PC-9 (cell line): ENCODE measurements around the gene MRPS23. TPM values are rescaled to one million over a fixed set of nuclear protein-coding genes. Genes with fewer than 3 reads are reported as not detected.

Experiments used
- BruUV-seq: library from RNA; stranded (reverse); fragments of 400-500 nt; replicated peaks from 2 replicates; lab custom pipeline; 2021; lab: Mats Ljungman, UMichigan
- CTCF ChIA-PET: fragments of 300-600 bp; sonication (Branson Sonifier 250); formaldehyde crosslinking; loops from one replicate; lab custom pipeline; 2022; ENCODE audit warnings: antibody characterized with exemption; lab: Charles Lee
- POLR2A ChIA-PET: fragments of 300-600 bp; sonication (Branson Sonifier 250); formaldehyde crosslinking; loops from one replicate; lab custom pipeline; 2022; ENCODE audit warnings: antibody characterized with exemption; ENCODE audit not compliant: unreplicated experiment; lab: Charles Lee
- DNase-seq, 2 experiments: peaks; one replicate each; pipeline versions ENCODE4 v3.0.0 to v3.0.0-alpha.2; 2015 to 2022; ENCODE audit warnings: mixed read lengths in 1 of 2
- H2AFZ ChIP-seq: fragments of 200-600 bp; sonication (generic); 2 replicates; pipeline ENCODE4 v1.8.1; 2017; ENCODE audit warnings: antibody characterized with exemption
- H3F3A ChIP-seq: fragments of 200-600 bp; sonication (generic); 2 replicates; pipeline ENCODE4 v1.8.1; 2017; ENCODE audit warnings: antibody characterized with exemption, mild to moderate bottlenecking, low read depth; ENCODE audit not compliant: insufficient read depth
- H3K27ac ChIP-seq: fragments of 200-600 bp; sonication (generic); 2 replicates; pipeline ENCODE4 v1.6.1; 2016; ENCODE audit warnings: mixed run types
- H3K27me3 ChIP-seq: fragments of 200-600 bp; sonication (generic); 2 replicates; pipeline ENCODE4 v1.6.1; 2016; ENCODE audit warnings: low read depth, mixed run types; ENCODE audit not compliant: insufficient read depth
- H3K36me3 ChIP-seq: fragments of 200-600 bp; sonication (generic); 2 replicates; pipeline ENCODE4 v1.6.1; 2016; ENCODE audit warnings: low read depth, mixed run types
- H3K4me1 ChIP-seq: fragments of 200-600 bp; sonication (generic); replicated peaks from 2 replicates; pipeline ENCODE4 v1.6.1; 2016; ENCODE audit warnings: mixed run types; ENCODE audit not compliant: insufficient read depth
- H3K4me2 ChIP-seq: fragments of 200-600 bp; sonication (generic); 2 replicates; pipeline ENCODE4 v1.6.1; 2017; ENCODE audit warnings: mixed run types
- H3K4me3 ChIP-seq: fragments of 200-600 bp; sonication (generic); 2 replicates; pipeline ENCODE4 v1.6.1; 2016; ENCODE audit warnings: mixed run types
- H3K79me2 ChIP-seq: fragments of 200-600 bp; sonication (generic); 2 replicates; pipeline ENCODE4 v1.6.1; 2017; ENCODE audit warnings: low read depth, mixed run types
- H3K9me2 ChIP-seq: fragments of 200-600 bp; sonication (generic); 2 replicates; pipeline ENCODE4 v1.8.1; 2017; ENCODE audit warnings: mild to moderate bottlenecking; ENCODE audit not compliant: insufficient read depth
- H3K9me3 ChIP-seq: fragments of 200-600 bp; sonication (generic); 2 replicates; pipeline ENCODE4 v1.8.1; 2016; ENCODE audit warnings: low read depth; ENCODE audit not compliant: insufficient read depth
- H4K20me1 ChIP-seq: fragments of 200-600 bp; sonication (generic); 2 replicates; pipeline ENCODE4 v1.8.1; 2017; ENCODE audit not compliant: insufficient read depth
- EZH2 ChIP-seq: fragments of 200-600 bp; sonication (generic); IDR thresholded peaks from 2 replicates; pipeline ENCODE4 v1.8.0; 2017; ENCODE audit warnings: antibody characterized with exemption, low read depth
- intact Hi-C: fragments of 100-400 bp; cut with micrococcal nuclease; formaldehyde crosslinking; loops from one replicate; pipeline ENCODE4 v1.10.0; 2022; ENCODE audit not compliant: unreplicated experiment
- total RNA-seq: library from RNA; stranded (reverse); gene quantifications from 2 replicates; pipeline ENCODE4 v1.2.3, GENCODE V29; 2021
- TF ChIP-seq, protein P1 (sequence below): fragments of 200-600 bp; sonication (generic); conservative IDR thresholded peaks from 2 replicates; pipeline ENCODE4 v1.6.1; 2017; ENCODE audit warnings: mixed run types, antibody characterized with exemption, mild to moderate bottlenecking, moderate library complexity

MRPS23 gene
- total RNA-seq, 1 experiment from 2014 or later, result 49.7 TPM

DNA sequence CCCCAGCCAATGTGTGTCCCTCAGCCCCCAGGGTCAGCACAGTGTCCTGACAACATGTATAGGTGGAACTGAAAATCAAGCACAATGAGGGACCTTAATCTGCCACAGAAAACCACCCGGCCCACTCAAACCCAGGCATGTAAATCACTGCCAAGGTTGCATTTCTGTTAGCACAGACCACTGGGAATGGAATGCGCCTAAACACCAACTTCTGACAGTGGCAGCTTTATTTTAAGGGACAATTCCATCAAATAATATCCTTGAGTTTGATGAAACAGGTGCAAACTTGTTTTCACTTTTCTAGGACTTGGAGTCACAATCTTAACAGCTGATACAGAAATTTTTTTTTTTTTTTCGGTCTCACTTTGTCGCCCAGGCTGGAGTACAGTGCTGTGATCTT is 37.3 kb upstream of the MRPS23 start:
- H3K4me3 ChIP-seq, result no peak overlapping the region
- ChIA-PET POLR2A (no interaction called here), CTCF (interaction anchor here (0.7 kb wide), 3 partner anchors 28 to 1097 kb away, joined by 3 to 5 read pairs (median 4); no protein-coding TSS in a partner anchor)
- no peak for DNase-seq
- H3K4me1 ChIP-seq, result peaks cover 3% of the 10 kb centered on the region
- no peaks in the 10 kb centered on the region for H3K9me3 ChIP-seq
- H3K27me3 ChIP-seq, result no peaks in the 10 kb centered on the region
- H4K20me1 ChIP-seq, result no peaks in the 10 kb centered on the region
- no TSS peak for BruUV-seq
- no peaks in the 10 kb centered on the region; the same call in 1 of the 2 replicates for H3K36me3 ChIP-seq
- H3K4me2 ChIP-seq, result no peak overlapping the region
- peaks cover 3% of the 10 kb centered on the region; the same call in 1 of the 2 replicates for H3F3A ChIP-seq
- no peaks in the 10 kb centered on the region for H3K79me2 ChIP-seq
- no peak for TF ChIP-seq EZH2
- TF ChIP-seq, protein P1, sequence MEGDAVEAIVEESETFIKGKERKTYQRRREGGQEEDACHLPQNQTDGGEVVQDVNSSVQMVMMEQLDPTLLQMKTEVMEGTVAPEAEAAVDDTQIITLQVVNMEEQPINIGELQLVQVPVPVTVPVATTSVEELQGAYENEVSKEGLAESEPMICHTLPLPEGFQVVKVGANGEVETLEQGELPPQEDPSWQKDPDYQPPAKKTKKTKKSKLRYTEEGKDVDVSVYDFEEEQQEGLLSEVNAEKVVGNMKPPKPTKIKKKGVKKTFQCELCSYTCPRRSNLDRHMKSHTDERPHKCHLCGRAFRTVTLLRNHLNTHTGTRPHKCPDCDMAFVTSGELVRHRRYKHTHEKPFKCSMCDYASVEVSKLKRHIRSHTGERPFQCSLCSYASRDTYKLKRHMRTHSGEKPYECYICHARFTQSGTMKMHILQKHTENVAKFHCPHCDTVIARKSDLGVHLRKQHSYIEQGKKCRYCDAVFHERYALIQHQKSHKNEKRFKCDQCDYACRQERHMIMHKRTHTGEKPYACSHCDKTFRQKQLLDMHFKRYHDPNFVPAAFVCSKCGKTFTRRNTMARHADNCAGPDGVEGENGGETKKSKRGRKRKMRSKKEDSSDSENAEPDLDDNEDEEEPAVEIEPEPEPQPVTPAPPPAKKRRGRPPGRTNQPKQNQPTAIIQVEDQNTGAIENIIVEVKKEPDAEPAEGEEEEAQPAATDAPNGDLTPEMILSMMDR, result no peak
- no peak overlapping the region for H3K27ac ChIP-seq
- no peak overlapping the region for H2AFZ ChIP-seq
- intact Hi-C loops, result no loop called here
- H3K9me2 ChIP-seq, result no peaks in the 10 kb centered on the region

DNA sequence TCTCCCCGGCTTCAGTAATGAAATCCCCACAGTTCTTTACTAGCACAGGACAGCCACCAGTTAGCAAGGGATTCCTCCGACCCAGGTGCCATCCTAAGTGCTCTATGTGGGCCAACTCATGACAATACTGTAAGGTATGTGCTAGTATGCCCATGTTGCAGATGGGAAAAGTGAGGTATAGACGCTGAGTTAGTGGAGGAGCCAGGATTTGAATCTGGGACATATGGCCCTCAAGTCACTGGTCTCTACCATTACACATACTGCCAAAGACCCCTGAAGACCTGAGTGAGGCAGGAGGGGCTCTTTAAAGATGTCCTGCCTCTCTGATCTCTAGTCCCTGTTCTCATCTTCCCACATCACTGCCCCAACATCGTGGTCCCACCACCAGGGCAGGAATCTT is 36.2 kb upstream of the MRPS23 start:
- intact Hi-C loops, result no loop called here
- no peaks in the 10 kb centered on the region for H3K27me3 ChIP-seq
- no peaks in the 10 kb centered on the region for H3F3A ChIP-seq
- no TSS peak for BruUV-seq
- POLR2A ChIA-PET, result no interaction called here
- H3K9me3 ChIP-seq, result no peaks in the 10 kb centered on the region
- H3K4me2 ChIP-seq, result no peak overlapping the region
- no peaks in the 10 kb centered on the region for H3K4me1 ChIP-seq
- CTCF ChIA-PET, result no interaction called here
- no peak overlapping the region for H3K4me3 ChIP-seq
- no peaks in the 10 kb centered on the region; the same call in 1 of the 2 replicates for H3K36me3 ChIP-seq
- H4K20me1 ChIP-seq, result no peaks in the 10 kb centered on the region
- H3K79me2 ChIP-seq, result no peaks in the 10 kb centered on the region
- H3K27ac ChIP-seq, result no peak overlapping the region
- H3K9me2 ChIP-seq, result no peaks in the 10 kb centered on the region
- TF ChIP-seq, protein P1, result no peak
- no peak for TF ChIP-seq EZH2
- no peak overlapping the region for H2AFZ ChIP-seq
- no peak for DNase-seq

DNA sequence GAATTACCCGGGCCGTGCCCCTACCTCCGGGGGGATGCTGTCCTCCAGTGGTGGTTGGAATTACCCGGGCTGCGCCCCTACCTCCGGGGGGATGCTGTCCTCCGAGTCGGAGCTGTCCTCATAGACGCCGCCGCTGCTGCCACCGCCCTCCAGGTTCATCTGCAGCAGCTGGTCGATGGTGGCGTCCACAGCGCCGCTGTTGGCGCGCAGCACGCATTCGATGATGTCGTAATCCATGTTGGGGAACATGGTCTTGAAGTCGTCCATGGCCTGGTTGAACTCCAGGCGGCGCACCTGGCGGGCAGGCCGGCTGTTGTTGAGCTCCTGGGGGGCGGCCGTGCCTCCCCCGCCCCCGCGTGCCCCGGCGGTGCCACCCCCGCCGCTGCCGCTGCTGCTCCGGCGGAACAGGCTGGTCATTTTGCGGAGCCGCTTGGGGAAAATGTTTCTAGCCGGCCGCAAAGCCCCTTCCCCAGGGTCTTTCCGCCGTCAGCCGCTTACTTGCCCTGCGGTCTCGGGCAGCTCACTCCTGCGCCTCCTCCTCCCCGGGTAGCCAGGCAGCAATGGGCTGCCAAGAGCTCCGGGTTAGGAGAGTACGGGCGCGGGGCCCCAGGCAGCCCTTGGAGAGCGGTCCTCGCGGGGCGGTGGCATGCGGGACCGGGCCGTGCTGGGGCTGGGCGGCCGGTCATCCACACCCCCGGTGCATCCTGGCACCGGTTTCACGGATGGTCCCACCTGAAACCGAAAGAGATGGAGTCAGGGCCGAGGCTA is 35.5 kb upstream of the MRPS23 start:
- no TSS peak for BruUV-seq
- Histone ChIP-seq H3F3A (no peaks in the 10 kb centered on the region), H3K27me3 (no peaks in the 10 kb centered on the region), H3K4me3 (no peak overlapping the region), H3K79me2 (no peaks in the 10 kb centered on the region), H3K4me2 (no peak overlapping the region), H3K9me2 (no peaks in the 10 kb centered on the region), H3K27ac (no peak overlapping the region), H3K4me1 (peaks cover under 1% of the 10 kb centered on the region; the same call in 1 of the 2 replicates), H4K20me1 (no peaks in the 10 kb centered on the region), H3K36me3 (no peaks in the 10 kb centered on the region; the same call in 1 of the 2 replicates), H3K9me3 (no peaks in the 10 kb centered on the region), H2AFZ (no peak overlapping the region)
- DNase-seq, result no peak
- TF ChIP-seq EZH2, result no peak
- TF ChIP-seq, protein P1, result no peak
- POLR2A ChIA-PET, result no interaction called here
- intact Hi-C loops, result no loop called here
- CTCF ChIA-PET, result no interaction called here
